OCI-LY3 (cell line): ENCODE measurements around the gene BCL2L15.

Experiments used
- EZH2phosphoT487 ChIP-seq: fragments of 200-600 bp; shearing (Covaris generic); IDR thresholded peaks from 2 replicates; pipeline ENCODE4 v1.6.1; 2018; ENCODE audit warnings: antibody characterized with exemption, mixed run types, low read depth
- TF ChIP-seq, protein P1 (sequence below): fragments of 200-600, 300-600 bp; sonication (generic); IDR thresholded peaks from 2 replicates; pipeline ENCODE4 v1.5.1; 2014; ENCODE audit warnings: antibody characterized with exemption, low read length, low read depth

DNA sequence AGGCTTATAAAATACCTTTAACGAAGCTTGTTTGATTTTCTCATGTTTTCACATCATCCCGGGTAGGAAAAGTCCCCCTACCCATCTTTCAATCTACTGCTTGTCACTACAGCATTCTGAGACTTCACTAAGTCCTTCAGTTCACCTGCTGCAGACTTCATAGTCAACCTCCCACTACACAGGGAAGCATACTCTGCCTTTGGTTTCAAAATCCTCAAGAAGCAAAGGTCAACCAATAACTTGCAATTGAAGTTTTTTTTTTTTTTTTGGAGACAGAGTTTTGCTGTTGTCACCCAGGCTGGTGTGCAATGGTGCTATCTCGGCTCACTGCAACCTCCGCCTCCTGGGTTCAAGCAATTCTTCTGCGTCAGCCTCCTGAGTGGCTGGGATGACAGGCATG is 11.2 kb downstream of the BCL2L15 start:
- TF ChIP-seq, protein P1, sequence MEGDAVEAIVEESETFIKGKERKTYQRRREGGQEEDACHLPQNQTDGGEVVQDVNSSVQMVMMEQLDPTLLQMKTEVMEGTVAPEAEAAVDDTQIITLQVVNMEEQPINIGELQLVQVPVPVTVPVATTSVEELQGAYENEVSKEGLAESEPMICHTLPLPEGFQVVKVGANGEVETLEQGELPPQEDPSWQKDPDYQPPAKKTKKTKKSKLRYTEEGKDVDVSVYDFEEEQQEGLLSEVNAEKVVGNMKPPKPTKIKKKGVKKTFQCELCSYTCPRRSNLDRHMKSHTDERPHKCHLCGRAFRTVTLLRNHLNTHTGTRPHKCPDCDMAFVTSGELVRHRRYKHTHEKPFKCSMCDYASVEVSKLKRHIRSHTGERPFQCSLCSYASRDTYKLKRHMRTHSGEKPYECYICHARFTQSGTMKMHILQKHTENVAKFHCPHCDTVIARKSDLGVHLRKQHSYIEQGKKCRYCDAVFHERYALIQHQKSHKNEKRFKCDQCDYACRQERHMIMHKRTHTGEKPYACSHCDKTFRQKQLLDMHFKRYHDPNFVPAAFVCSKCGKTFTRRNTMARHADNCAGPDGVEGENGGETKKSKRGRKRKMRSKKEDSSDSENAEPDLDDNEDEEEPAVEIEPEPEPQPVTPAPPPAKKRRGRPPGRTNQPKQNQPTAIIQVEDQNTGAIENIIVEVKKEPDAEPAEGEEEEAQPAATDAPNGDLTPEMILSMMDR, result no peak
- no peak for TF ChIP-seq EZH2phosphoT487
